Gastroesophageal sphincter (tissue), 3 donors: ENCODE results near the gene EBF4.

Experiments
- CTCF ChIP-seq, 4 experiments: fragments of 200-600 bp in 2 of 4; fragments of 450-650 bp in 2 of 4; sonication (generic) in 1 of 4; IDR thresholded peaks; one replicate each; pipeline ENCODE4 v1.5.1; 2017 to 2019; ENCODE audit warnings: antibody characterized with exemption in 4 of 4, mild to moderate bottlenecking in 2 of 4, moderate library complexity in 2 of 4
- POLR2A ChIP-seq, 2 donors: fragments of 450-650 bp; IDR thresholded peaks; one replicate each; pipeline ENCODE4 v1.6.1; 2017; ENCODE audit warnings: antibody characterized with exemption in 2 of 2, mild to moderate bottlenecking in 2 of 2, moderate library complexity in 1 of 2

GRCh38 chr20:2652724-2653555 lies 39.6 kb upstream of the EBF4 start:
- TF ChIP-seq CTCF (IDR thresholded peaks at IDR 0.05) (no peak), POLR2A (IDR thresholded peaks at IDR 0.05) (no peak)
